Neural cell (in vitro differentiated cells): Measurements from ENCODE around the gene ZNF850. TPM values are rescaled to one million over a fixed set of nuclear protein-coding genes. Genes with fewer than 3 reads are reported as not detected.

ENCODE experiments used
- H2AFZ ChIP-seq: fragments of 200-600, 300-800 bp; sonication (generic), shearing (Covaris generic); 2 replicates; pipeline ENCODE4 v1.6.0; 2014; ENCODE audit warnings: low read depth, mild to moderate bottlenecking, antibody characterized with exemption, low read length, moderate library complexity
- H3F3A ChIP-seq: fragments of 200-600 bp; shearing (Covaris generic); 2 replicates; pipeline ENCODE4 v1.6.1; 2016; ENCODE audit warnings: mild to moderate bottlenecking, moderate library complexity, mixed read lengths, antibody characterized with exemption, low read length; ENCODE audit not compliant: insufficient read depth, poor library complexity, severe bottlenecking
- H3K27ac ChIP-seq: fragments of 200-600, 300-800 bp; sonication (generic), shearing (Covaris generic); 2 replicates; pipeline ENCODE4 v1.5.1; 2014; ENCODE audit warnings: mild to moderate bottlenecking, low read length, moderate library complexity
- H3K27me3 ChIP-seq: fragments of 300-800, 200-600 bp; sonication (generic), shearing (Covaris generic); 2 replicates; pipeline ENCODE4 v1.6.0; 2014; ENCODE audit warnings: mild to moderate bottlenecking, low read depth, low read length, moderate library complexity; ENCODE audit not compliant: insufficient read depth
- H3K36me3 ChIP-seq: fragments of 300-800, 200-600 bp; sonication (generic), shearing (Covaris generic); 2 replicates; pipeline ENCODE4 v1.5.1; 2014; ENCODE audit warnings: mild to moderate bottlenecking, antibody characterized with exemption, low read length, moderate library complexity; ENCODE audit not compliant: insufficient read depth
- H3K4me2 ChIP-seq: fragments of 300-800, 200-600 bp; sonication (generic), shearing (Covaris generic); 2 replicates; pipeline ENCODE4 v1.6.0; 2014; ENCODE audit warnings: mild to moderate bottlenecking, low read length
- H3K4me3 ChIP-seq: fragments of 300-800, 200-600 bp; sonication (generic), shearing (Covaris generic); 2 replicates; pipeline ENCODE4 v1.5.1; 2014; ENCODE audit warnings: mild to moderate bottlenecking, low read length, moderate library complexity
- H3K79me2 ChIP-seq: fragments of 200-600 bp; shearing (Covaris generic); replicated peaks from 2 replicates; pipeline ENCODE4 v1.6.0; 2014; ENCODE audit warnings: mild to moderate bottlenecking, low read length, moderate library complexity; ENCODE audit not compliant: insufficient read depth
- H3K9ac ChIP-seq: fragments of 300-800, 200-600 bp; sonication (generic), shearing (Covaris generic); 2 replicates; pipeline ENCODE4 v1.6.1; 2016; ENCODE audit warnings: mild to moderate bottlenecking, low read length, mixed read lengths
- H3K9me2 ChIP-seq: fragments of 200-600 bp; shearing (Covaris generic); 2 replicates; pipeline ENCODE4 v1.6.1; 2016; ENCODE audit warnings: mild to moderate bottlenecking, low read length, mixed read lengths; ENCODE audit not compliant: insufficient read depth
- H3K9me3 ChIP-seq: fragments of 200-600, 300-800 bp; sonication (generic), shearing (Covaris generic); 2 replicates; pipeline ENCODE4 v1.6.1; 2016; ENCODE audit warnings: mild to moderate bottlenecking, mixed run types, low read length, moderate library complexity, mixed read lengths
- H4K20me1 ChIP-seq: fragments of 200-600 bp; shearing (Covaris generic); 2 replicates; pipeline ENCODE4 v1.6.1; 2016; ENCODE audit warnings: mild to moderate bottlenecking, mixed run types; ENCODE audit not compliant: insufficient read depth
- CTCF ChIP-seq: fragments of 450-650 bp; IDR thresholded peaks from 2 replicates; pipeline ENCODE4 v1.5.1; 2014; ENCODE audit warnings: antibody characterized with exemption, mild to moderate bottlenecking, moderate library complexity; ENCODE audit not compliant: poor library complexity, severe bottlenecking
- EP300 ChIP-seq: fragments of 450-650 bp; conservative IDR thresholded peaks from 2 replicates; pipeline ENCODE4 v1.6.1; 2014; ENCODE audit warnings: antibody characterized with exemption, mild to moderate bottlenecking, moderate library complexity; ENCODE audit not compliant: poor library complexity, severe bottlenecking
- EZH2 ChIP-seq: fragments of 200-600, 300-800 bp; shearing (Covaris generic), sonication (generic); IDR thresholded peaks from 2 replicates; pipeline ENCODE4 v1.6.1; 2014; ENCODE audit warnings: antibody characterized with exemption, low read length, borderline replicate concordance, mild to moderate bottlenecking; ENCODE audit not compliant: insufficient read depth, poor library complexity, severe bottlenecking
- MXI1 ChIP-seq: fragments of 450-650 bp; conservative IDR thresholded peaks from 2 replicates; pipeline ENCODE4 v1.6.1; 2014; ENCODE audit warnings: antibody characterized with exemption, mild to moderate bottlenecking; ENCODE audit not compliant: poor library complexity, severe bottlenecking
- POLR2AphosphoS5 ChIP-seq: IDR thresholded peaks from 2 replicates; pipeline ENCODE4 v1.6.1; 2012
- RAD21 ChIP-seq: fragments of 450-650 bp; conservative IDR thresholded peaks from 2 replicates; pipeline ENCODE4 v1.6.1; 2014; ENCODE audit warnings: antibody characterized with exemption, mild to moderate bottlenecking, moderate library complexity
- REST ChIP-seq: IDR thresholded peaks from 2 replicates; pipeline ENCODE4 v1.6.1; 2012; ENCODE audit warnings: borderline replicate concordance
- SMC3 ChIP-seq: fragments of 450-650 bp; conservative IDR thresholded peaks from 2 replicates; pipeline ENCODE4 v1.6.1; 2014; ENCODE audit warnings: antibody characterized with exemption, mild to moderate bottlenecking, moderate library complexity; ENCODE audit not compliant: poor library complexity
- TAF1 ChIP-seq: IDR thresholded peaks from 2 replicates; pipeline ENCODE4 v1.6.1; 2012; ENCODE audit warnings: low read depth
- polyA plus RNA-seq: library from polyadenylated mRNA; depleted of rRNA; stranded (reverse); fragments of >200 nt; gene quantifications from 2 replicates; pipeline ENCODE4 v1.2.3, GENCODE V29; 2014

ZNF850 gene
- polyA plus RNA-seq, 1 donor from 2014 or later: 1.0 TPM

- Histone ChIP-seq H3K9me2 (no peaks in the 10 kb centered on the region), H3F3A (no peaks in the 10 kb centered on the region), H3K9ac (no peak overlapping the region), H3K27ac (no peak overlapping the region), H3K79me2 (no peaks in the 10 kb centered on the region), H3K9me3 (peaks cover 46% of the 10 kb centered on the region), H2AFZ (no peak overlapping the region), H3K4me3 (no peak overlapping the region), H4K20me1 (no peaks in the 10 kb centered on the region), H3K36me3 (peaks cover 39% of the 10 kb centered on the region), H3K27me3 (no peaks in the 10 kb centered on the region), H3K4me2 (no peak overlapping the region)
- TF ChIP-seq TAF1 (no peak), REST (no peak), EZH2 (no peak), EP300 (no peak), RAD21 (no peak), MXI1 (no peak), POLR2AphosphoS5 (no peak), CTCF (no peak)
Measured at GRCh38 chr19:36819130-36819630, 46.6 kb upstream of the ZNF850 start.

- H3K9me3 ChIP-seq: peaks cover 18% of the 10 kb centered on the region
Measured at GRCh38 chr19:36807029-36807428, 34.4 kb upstream of the ZNF850 start.

More at GRCh38 chr19:36807029-36807428, 34.4 kb upstream of the ZNF850 start:
- no peak overlapping the region for H3K27ac ChIP-seq
- H3K4me2 ChIP-seq: no peak overlapping the region
- no peak overlapping the region for H2AFZ ChIP-seq
- H3K9me2 ChIP-seq: no peaks in the 10 kb centered on the region
- no peak overlapping the region for H3K9ac ChIP-seq
- H3K27me3 ChIP-seq: no peaks in the 10 kb centered on the region
- no peaks in the 10 kb centered on the region for H3F3A ChIP-seq
- no peak overlapping the region for H3K4me3 ChIP-seq
- peaks cover 3% of the 10 kb centered on the region for H3K79me2 ChIP-seq
- H4K20me1 ChIP-seq: no peaks in the 10 kb centered on the region
- TF ChIP-seq EZH2 (no peak), EP300 (no peak), RAD21 (no peak), CTCF (no peak), TAF1 (no peak), MXI1 (no peak), POLR2AphosphoS5 (no peak), REST (no peak), SMC3 (no peak)
- peaks cover 10% of the 10 kb centered on the region for H3K36me3 ChIP-seq
